ENCODE results near the gene GBP7. TPM values are rescaled to one million over a fixed set of nuclear protein-coding genes. Genes with fewer than 3 reads are reported as not detected.

The GBP7 gene
- total and polyA plus RNA-seq, 4 donors: 0.89 to 27.8 (median 16.8) TPM

- H3K4me3 ChIP-seq (ENCODE audit: low read depth in 1 of 3, low read length in 3 of 3): no peak overlapping the region
- H3K9ac ChIP-seq (ENCODE audit: low read depth in 1 of 2, low read length in 2 of 2): no peak overlapping the region
- no peak overlapping the region for H3K27ac ChIP-seq (ENCODE audit: low read depth in 1 of 2, low read length in 2 of 2)
- DNase-seq (ENCODE audit: low spot score): no peak
- no peaks in the 10 kb centered on the region for H3K9me3 ChIP-seq (ENCODE audit: control insufficient read depth in 4 of 4, low read length in 3 of 4)
- TF ChIP-seq FOXA1 (IDR thresholded peaks at IDR 0.05) (no peak), CTCF (IDR thresholded peaks at IDR 0.05; ENCODE audit: low read depth, low read length, missing input control) (peak; percentile 72), RAD21 (IDR thresholded peaks at IDR 0.05) (peak; percentile 91 to 94)
- H3K27me3 ChIP-seq (ENCODE audit: control insufficient read depth in 4 of 4, insufficient read depth in 4 of 4, low read length in 3 of 4): no peaks in the 10 kb centered on the region
- no peaks in the 10 kb centered on the region for H3K36me3 ChIP-seq (ENCODE audit: control insufficient read depth in 4 of 4, insufficient read depth in 3 of 4, low read depth in 1 of 4, low read length in 3 of 4)
- peaks cover 0 to 1% (median 0%) of the 10 kb centered on the region in 4 donors for H3K4me1 ChIP-seq (ENCODE audit: control insufficient read depth in 4 of 4, insufficient read depth in 4 of 4, low read length in 3 of 4)
Observed at GRCh38 chr1:89085781-89086180, 90.0 kb downstream of the GBP7 start.

Other genes starting within 250 kb of the GBP7 start
- 10 to 100 TPM in 1 of 2 donors, 1 to 10 TPM in 1; 9.4 to 12.0 TPM for gene KYAT3, start 183.4 kb downstream of the GBP7 start, total RNA-seq
- gene KYAT3, start 183.4 kb downstream of the GBP7 start, polyA plus RNA-seq: 10 to 100 TPM in 1 of 2 donors, 1 to 10 TPM in 1; 9.0 to 12.0 TPM
- 10 to 100 TPM in 1 of 2 donors, 1 to 10 TPM in 1; 5.8 to 11.2 TPM for gene RBMXL1, start 183.4 kb downstream of the GBP7 start, total RNA-seq
- gene RBMXL1, start 183.4 kb downstream of the GBP7 start, polyA plus RNA-seq: 1 to 10 TPM; 3.4 to 7.2 TPM
- gene GBP3, start 153.1 kb downstream of the GBP7 start, total RNA-seq: 1 to 10 TPM; 2.0 to 8.8 TPM
- gene GBP3, start 153.1 kb downstream of the GBP7 start, polyA plus RNA-seq: 1 to 10 TPM; 3.8 to 5.1 TPM
- gene GBP1, start 110.8 kb downstream of the GBP7 start, total RNA-seq: 10 to 100 TPM in 1 of 2 donors, 1 to 10 TPM in 1; 9.1 to 23.5 TPM
- 10 to 100 TPM; 16.6 to 72.6 TPM for gene GBP1, start 110.8 kb downstream of the GBP7 start, polyA plus RNA-seq
- gene GBP2, start 49.9 kb downstream of the GBP7 start, total RNA-seq: 10 to 100 TPM in 1 of 2 donors, 1 to 10 TPM in 1; 7.4 to 18.2 TPM
- gene GBP2, start 49.9 kb downstream of the GBP7 start, polyA plus RNA-seq: 10 to 100 TPM; 10.4 to 17.9 TPM
- 1 to 10 TPM; 6.8 to 8.1 TPM for gene GBP4, start 22.9 kb upstream of the GBP7 start, total RNA-seq
- gene GBP4, start 22.9 kb upstream of the GBP7 start, polyA plus RNA-seq: 1 to 10 TPM; 4.1 to 4.8 TPM
- gene GBP5, start 96.9 kb upstream of the GBP7 start, total RNA-seq: 1 to 10 TPM; 1.9 to 3.8 TPM
- 1 to 10 TPM in 1 of 2 donors, under 1 TPM in 1; 0.78 to 1.5 TPM for gene GBP5, start 96.9 kb upstream of the GBP7 start, polyA plus RNA-seq
- under 1 TPM in 1 of 2 donors, not detected in 1; 0.08 TPM for gene GBP6, start 188.1 kb upstream of the GBP7 start, total RNA-seq
- gene GBP6, start 188.1 kb upstream of the GBP7 start, polyA plus RNA-seq: under 1 TPM in 1 of 2 donors, not detected in 1; 0.05 TPM

Measured in liver (tissue), 9 donors.